ENCODE measurements around the gene WDR72. TPM values are rescaled to one million over a fixed set of nuclear protein-coding genes. Genes with fewer than 3 reads are reported as not detected.

WDR72 gene
- 3.2 TPM for total RNA-seq
- long read RNA-seq, full-length matches to known transcripts, result 2 of 4 reads
- long read RNA-seq, partial matches to known transcripts, result 0 of 4 reads
- long read RNA-seq, other reads (novel, unspliced or antisense), result 2 of 4 reads

DNA sequence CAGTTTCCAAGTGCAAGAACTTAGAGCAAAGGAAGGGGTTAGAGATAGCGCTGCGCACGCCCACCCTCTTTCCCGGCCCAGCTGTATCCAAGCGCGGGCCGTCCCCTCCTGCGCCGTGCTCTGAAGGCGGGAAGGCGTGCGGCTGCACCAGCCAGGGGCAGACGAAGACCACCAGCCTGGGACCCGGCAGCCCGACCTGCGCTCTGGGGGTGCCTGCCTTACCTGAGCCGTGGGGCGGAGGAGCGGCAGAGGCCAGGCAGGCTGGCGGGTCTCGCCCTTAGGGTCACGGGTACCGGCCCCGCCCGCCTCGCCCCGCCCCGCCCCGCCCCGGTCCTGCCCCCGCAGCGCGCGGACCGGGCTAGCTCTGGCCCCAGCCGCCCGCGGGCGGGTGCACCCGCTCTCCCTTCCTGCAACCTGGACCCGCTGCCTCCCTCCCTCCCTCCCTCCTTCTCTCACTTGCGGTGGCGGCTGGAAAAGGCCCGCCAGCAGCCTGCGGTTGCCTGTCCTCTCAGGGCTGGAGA, at the start of gene WDR72:
TSS of gene WDR72 (minus strand) at position 253 of the 521 bp plus-strand sequence. CDS start 26,514 bp downstream, outside the sequence.
- Histone ChIP-seq H3K9me3 (no peaks in the 10 kb centered on the region), H3K4me3 (peak within 1 kb of the TSS; percentile 50), H3K27me3 (peaks cover 7% of the 10 kb centered on the region), H3K27ac (no peak within 1 kb of the TSS), H3K4me1 (no peaks in the 10 kb centered on the region), H3K36me3 (no peaks in the 10 kb centered on the region)
- no peak for TF ChIP-seq CTCF (IDR thresholded peaks at IDR 0.05)
- peak; percentile 92 for ATAC-seq
- intact Hi-C loops (cut with DNase I), result no loop called here
- peak; percentile 70 for DNase-seq

GRCh38 chr15:53808058-53808706, 48.7 kb upstream of the WDR72 start:
- intact Hi-C loops (cut with DNase I), result no loop called here
- H3K27ac ChIP-seq, result no peak overlapping the region
- H3K4me1 ChIP-seq, result peaks cover 5% of the 10 kb centered on the region
- no peaks in the 10 kb centered on the region for H3K27me3 ChIP-seq
- no peak overlapping the region for H3K4me3 ChIP-seq
- H3K36me3 ChIP-seq, result no peaks in the 10 kb centered on the region
- DNase-seq (no peak), ATAC-seq (peak; percentile 36)
- H3K9me3 ChIP-seq, result no peaks in the 10 kb centered on the region
- peak; percentile 69 for TF ChIP-seq CTCF (IDR thresholded peaks at IDR 0.05)

- TF ChIP-seq CTCF (IDR thresholded peaks at IDR 0.05), result no peak
- Histone ChIP-seq H3K4me3 (no peak overlapping the region), H3K27ac (no peak overlapping the region), H3K27me3 (no peaks in the 10 kb centered on the region), H3K9me3 (no peaks in the 10 kb centered on the region), H3K36me3 (no peaks in the 10 kb centered on the region), H3K4me1 (peaks cover 5% of the 10 kb centered on the region)
- ATAC-seq (no peak), DNase-seq (no peak)
- intact Hi-C loops (cut with DNase I), result no loop called here
Measured at GRCh38 chr15:53807501-53807900, 48.0 kb upstream of the WDR72 start.

DNA sequence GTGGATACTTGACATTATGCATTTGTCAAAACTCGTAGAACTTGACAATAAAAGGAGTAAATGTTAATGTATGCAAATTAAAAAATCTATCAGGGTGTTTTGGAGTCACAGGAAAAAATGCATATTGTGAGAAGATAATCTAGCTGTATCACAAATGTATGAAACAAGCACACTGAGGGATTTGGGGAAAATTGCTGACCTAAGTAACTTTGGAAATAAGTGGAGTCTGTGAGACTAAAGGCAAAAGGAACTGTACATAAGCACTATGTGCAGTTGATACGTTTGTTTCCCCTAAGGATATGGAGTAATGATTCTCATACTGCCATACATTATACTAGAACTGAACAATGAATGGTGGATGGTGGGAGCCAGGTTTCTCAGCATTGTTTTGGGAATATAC, 43.2 kb upstream of the WDR72 start:
- TF ChIP-seq CTCF (IDR thresholded peaks at IDR 0.05), result no peak
- no peaks in the 10 kb centered on the region for H3K36me3 ChIP-seq
- intact Hi-C loops (cut with DNase I), result no loop called here
- H3K27me3 ChIP-seq, result no peaks in the 10 kb centered on the region
- peaks cover 4% of the 10 kb centered on the region for H3K4me1 ChIP-seq
- H3K27ac ChIP-seq, result no peak overlapping the region
- no peak for ATAC-seq
- no peak overlapping the region for H3K4me3 ChIP-seq
- H3K9me3 ChIP-seq, result no peaks in the 10 kb centered on the region
- no peak for DNase-seq

GRCh38 chr15:53791581-53791980, 32.1 kb upstream of the WDR72 start:
- H3K9me3 ChIP-seq, result no peaks in the 10 kb centered on the region
- TF ChIP-seq CTCF (IDR thresholded peaks at IDR 0.05), result no peak
- no peak for ATAC-seq
- no peak overlapping the region for H3K27ac ChIP-seq
- H3K4me3 ChIP-seq, result no peak overlapping the region
- no peaks in the 10 kb centered on the region for H3K27me3 ChIP-seq
- DNase-seq, result no peak
- H3K4me1 ChIP-seq, result no peaks in the 10 kb centered on the region
- intact Hi-C loops (cut with DNase I), result no loop called here
- no peaks in the 10 kb centered on the region for H3K36me3 ChIP-seq

Data from upper lobe of right lung (tissue), 1 donor.